DMS114 treated with DMSO at 0.1 percent for 48 hours (cell line): ENCODE results near the gene PIGBOS1.
"Not testable (repeated sequence)": the region's sequence is repeated elsewhere in the genome, so short reads cannot be mapped to it uniquely, and the experiment has no call there.

Experiments
- DNase-seq: peaks from one replicate; lab custom pipeline; 2025; ENCODE audit not compliant: unreplicated experiment; lab: John Stamatoyannopoulos, UW

Gene PIGBOS1, protein sequence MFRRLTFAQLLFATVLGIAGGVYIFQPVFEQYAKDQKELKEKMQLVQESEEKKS

DNA sequence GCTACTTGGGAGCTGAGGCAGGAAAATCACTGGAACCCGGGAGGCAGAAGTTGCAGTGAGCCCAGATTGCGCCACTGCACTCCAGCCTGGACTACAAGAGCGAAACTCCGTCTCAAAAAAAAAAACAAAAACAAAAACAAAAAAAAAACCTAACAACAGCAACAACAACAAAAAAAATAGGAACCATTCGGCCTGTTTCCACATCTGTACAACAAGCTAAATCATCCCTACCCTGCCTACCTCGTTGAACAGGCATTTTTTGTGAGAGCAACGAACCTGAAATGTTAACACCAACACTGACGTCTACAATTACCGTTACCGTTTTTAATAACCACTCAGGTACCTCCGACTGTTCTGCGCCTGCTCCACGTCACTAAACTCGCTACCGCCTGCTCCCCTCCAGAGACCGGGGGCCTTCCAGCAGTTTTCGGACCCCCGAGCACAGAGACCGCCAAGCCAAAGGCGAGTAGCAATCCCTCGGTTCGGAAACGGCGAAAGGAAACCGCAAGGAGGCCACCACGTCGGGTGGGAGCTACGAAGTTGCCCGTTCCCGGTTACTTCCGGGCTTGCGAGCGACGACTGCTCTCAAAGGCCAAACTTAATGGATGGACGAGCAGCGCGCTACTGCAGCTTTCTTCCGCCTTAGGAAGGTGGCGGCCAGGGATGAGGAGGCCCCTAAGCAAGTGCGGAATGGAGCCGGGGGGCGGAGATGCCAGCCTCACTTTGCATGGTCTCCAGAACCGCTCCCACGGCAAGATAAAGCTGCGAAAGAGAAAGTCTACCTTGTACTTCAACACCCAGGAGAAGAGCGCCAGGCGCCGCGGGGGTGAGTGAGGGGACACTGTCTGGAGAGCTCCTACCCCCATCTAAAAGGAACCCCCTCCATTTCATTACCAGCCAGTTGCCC, at the start of gene PIGBOS1, which contains the start of gene PIGB:
PIGBOS1 (minus strand) TSS at position 536 of the 907 bp plus-strand sequence. CDS start 1,331 bp downstream, outside the sequence.
PIGB (plus strand) TSS at position 635 of the 907 bp plus-strand sequence; CDS start at position 664, 29 bp downstream.
- DNase-seq = peak; percentile 74

DNA sequence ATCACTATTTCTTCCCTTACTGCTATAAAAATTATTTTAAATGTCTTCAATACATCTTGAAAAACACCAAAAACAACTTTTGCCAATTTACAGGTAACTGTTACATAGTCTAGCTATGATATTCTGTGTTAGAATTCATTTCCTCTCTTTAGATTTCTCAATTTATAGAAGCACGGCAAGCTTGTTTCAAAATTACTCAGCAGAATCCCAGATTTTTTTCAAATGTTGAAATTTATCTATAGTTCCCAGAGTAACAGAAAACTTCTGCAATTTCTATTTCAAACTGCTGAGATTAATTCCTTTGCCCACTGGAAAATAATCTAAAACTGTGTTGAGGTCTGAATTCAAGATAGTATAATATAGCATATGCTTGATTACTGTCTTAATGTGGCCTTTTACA, 48.1 kb upstream of the PIGBOS1 start:
- DNase-seq = no peak

DNA sequence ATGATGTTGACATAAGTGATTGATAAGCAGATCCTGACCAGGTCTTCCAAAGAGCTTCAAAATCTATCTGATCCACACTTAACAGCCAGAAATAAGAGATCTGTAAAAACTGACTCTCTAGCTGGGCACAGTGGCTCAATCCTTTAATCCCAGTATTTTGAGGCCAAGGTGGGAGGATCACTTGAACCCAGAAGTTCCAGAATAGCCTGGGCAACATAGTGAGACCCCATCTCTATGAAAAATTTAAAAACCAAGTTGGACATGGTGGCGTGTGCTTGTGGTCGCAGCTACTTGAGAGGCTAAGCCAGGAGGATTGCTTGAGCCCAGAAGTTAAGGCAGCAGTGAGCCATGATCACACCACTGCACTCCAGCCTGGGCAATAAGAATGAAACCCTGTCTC, 43.7 kb upstream of the PIGBOS1 start:
- no peak for DNase-seq

DNA sequence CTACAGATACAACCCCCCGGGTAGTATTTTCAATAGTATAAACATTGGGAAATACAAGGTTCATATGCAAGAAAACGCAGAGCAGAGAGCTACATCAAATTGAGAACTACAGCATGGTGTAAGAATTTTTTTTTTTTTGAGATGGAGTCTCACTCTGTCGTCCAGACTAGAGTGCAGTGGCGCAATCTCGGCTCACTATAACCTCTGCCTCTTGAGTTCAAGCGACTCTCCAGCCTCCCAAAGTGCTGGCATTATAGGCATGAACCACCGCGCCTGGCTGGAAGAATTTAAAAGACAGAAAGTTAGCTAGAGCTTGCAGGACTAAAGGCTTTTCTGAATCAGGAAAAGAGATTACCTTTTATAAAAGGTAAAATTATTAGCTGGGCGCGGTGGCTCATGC, 42.1 kb upstream of the PIGBOS1 start:
- DNase-seq = no peak

DNA sequence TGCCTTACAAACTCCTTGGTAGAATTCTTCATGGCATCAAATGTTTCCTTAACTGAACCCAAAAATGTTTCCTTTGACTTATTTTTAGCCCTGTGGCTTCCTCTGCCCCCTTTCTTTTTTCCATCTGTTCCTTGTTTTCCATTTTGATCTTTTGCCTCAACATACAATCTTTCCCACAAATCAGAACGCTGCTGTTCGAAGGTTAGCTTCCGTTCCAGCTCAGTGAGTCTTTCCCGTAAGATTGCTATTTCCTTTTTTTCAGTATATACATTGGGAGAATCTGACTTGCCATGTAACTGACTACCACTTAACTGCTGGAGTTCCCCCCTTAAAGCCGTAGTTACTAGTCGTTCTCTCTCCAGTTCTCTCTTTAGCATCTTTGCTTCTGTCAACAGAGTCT, 41.3 kb upstream of the PIGBOS1 start:
- no peak for DNase-seq

DNA sequence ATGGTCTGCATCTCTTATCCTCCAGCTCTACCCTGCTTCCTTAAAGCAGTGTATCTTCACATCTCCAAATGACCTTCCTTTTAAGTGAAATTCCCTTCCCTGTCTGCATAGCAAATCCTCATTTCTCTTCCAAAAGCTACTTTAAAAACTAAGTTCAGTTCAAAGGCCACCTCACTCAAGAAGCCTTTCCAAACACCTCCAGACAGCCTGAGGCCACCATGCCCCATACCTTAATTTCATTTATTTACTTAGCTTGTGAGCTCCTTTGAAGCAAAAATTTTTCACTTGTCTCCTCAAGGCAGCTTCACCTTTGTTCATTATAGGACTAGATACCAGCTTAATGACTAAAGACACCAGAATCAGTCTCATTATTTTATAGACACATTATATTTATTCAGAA, 39.5 kb upstream of the PIGBOS1 start:
- no peak for DNase-seq

DNA sequence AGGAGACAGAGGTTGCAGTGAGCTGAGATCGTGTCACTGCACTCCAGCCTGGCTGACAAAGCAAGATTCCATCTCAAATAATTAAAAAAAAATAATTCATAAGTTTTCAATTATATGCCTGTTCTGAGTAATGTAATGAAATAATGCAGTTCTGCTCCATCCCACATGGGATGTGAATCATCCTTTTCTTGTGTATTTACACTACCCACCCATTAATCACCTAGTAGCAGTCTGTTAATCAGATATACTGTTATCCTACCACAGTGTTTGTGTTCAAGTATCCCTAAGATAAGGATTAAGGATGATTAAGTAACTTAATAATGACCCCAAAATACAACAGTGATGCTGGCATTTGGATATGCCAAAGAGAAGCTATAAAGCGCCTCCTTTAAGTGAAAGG, 38.9 kb upstream of the PIGBOS1 start:
- DNase-seq = no peak

DNA sequence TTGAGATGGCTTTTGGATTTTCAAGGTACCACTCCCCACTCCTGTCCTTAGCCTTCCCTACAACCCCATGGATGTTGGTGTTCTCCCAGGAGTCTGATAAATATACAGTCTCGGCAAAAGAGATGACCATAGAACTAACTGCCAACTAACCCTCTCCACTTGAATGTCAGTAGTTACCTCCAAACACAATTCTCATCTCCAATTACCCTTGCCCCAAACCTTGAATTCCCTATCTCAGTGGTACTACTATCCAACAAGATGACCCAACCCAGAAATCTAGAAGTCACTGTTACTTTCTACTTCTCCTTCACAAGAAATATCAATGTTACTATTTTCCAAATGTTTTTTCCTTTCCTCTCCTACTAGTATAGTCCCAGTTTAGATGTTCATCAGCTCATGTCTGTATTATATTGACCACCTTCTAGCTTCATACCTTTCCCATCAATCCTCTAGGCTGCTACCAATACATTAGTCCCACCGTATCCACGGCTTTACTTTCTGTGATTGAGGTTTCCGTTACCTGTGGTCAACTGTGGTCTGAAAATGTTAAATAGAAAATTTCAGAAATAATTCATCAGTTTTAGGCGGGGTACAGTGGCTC, 38.2 kb upstream of the PIGBOS1 start:
- DNase-seq = no peak

DNA sequence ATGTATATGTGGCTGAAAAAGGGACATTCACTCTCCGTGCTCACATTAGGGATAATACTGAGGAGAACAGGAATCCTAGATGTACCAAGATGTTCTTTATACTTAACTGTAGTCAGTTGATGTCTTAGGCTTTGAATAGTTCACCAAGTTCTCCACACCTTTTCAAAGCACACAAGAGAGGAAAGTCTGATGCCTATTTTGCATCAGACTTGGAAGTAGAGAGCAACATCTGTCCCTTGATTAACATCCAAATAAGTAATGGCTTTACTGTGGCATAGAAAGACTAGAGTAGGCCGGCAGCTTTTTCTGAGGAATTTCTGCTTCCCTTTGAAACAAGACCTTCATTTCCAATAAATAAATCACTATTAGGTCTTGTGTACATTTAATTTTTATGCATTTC, 34.1 kb upstream of the PIGBOS1 start:
- no peak for DNase-seq

DNA sequence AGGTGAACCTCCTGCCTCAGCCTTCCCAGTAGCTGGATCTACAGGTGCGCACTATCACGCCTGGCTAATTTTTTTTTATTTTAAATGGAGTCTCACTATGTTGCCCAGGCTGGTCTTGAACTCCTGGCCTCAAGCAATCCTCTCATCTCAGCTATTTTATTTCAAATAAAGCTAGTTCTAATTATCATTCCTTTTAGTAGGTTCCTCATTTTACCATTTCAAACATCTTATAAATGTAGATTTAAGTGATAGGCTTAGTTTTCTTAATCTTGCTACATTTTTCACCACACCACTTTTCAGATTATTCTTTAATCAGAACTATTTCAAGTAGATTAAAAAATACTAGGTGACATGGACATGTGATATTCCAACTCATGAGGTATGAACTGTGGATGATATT, 30.4 kb upstream of the PIGBOS1 start:
- no peak for DNase-seq

DNA sequence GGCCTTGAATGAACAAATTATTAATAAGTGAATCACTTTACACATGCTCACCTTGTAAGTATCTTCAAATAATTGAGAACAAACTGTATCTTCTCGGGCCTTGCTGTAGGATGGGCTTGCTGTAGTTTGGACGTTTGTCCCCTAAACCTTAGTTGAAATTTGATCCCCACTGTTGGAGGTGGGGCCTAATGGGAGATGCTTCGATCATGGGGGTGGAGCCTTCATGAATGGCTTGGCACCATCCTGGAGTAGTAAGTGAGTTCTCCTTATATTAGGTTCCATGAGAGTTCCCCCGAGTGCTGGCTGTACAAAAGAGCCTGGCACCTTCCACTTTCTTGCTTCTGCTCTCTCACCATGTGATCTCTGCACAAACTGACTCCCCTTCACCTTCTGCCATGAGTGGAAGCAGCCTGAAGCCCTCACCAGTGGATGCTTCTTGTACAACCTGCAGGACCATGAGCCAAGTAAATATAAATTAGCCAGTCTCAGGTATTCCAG, 29.4 kb upstream of the PIGBOS1 start:
- no peak for DNase-seq

DNA sequence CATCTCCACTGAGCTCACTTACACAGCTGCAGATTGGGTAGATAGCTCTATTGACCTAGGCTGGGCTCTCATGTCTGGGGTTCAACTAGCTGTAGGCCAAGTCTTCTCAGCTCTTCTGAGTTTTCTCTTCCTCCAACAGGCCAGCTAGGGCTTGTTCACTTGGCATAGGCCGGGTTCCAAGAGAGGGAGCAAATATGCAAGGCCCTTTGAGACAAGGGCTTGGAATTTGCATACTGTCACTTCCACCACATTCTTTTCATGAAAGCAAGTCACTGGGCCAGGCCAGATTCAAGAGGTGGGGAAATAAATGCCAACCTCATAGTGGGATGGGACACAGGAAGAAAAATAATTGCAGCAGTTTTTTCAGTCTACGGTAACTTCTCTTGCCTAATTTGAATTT, 25.3 kb upstream of the PIGBOS1 start:
- DNase-seq = no peak

DNA sequence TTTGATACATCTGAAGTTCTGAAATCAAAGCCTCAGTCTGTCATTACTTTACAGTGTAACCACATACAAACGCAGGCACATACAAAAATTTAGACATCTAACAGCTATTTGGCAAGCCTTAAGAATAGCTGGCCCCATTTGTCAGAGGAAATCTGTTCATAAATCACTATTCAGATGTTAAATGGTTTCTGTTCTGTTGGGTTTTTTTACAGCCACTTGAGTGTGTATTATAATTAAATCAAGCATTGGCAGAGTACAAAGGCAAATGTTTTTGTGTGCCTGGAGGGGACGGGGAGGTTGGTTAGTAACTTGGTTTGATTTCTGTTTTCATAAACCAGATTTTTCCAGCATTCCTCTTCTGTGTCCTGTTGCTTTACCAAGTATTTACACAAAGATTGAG, 24.2 kb upstream of the PIGBOS1 start:
- DNase-seq = no peak

DNA sequence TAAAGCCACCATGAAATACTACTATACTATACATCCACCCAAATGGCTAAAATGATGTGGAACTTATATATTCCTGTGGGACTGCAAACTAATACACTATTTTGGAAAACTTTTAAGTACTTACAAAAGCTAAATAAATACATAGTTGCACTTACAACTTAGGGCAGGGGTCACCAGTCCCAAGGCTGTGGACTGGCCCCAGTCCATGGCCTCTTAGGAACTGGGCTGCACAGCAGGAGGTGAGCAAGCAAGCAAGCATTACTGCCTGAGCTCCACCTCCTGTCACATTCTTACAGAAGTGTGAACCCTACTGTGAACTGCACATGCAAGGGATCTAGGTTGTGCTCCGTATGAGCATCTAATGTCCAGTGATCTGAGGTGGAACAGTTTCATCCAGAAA, 18.2 kb upstream of the PIGBOS1 start:
- no peak for DNase-seq

DNA sequence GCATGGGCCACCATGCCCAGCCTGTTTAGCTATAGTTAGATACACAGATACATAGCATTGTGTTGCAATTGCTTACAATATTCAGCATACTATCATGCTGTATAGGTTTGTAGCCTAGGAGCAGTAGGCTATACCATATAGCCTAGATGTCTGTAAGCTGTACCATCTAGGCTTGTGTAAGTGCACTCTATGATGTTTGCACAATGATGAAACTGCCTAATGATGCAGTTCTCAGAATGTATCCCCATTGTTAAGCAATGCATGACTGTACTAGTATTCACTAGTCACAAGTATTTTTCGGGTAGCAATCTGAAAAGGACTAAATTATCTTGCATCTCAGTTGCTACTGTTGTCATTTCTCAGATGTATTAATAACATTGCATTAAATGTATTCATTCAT, 16.1 kb upstream of the PIGBOS1 start:
- no peak for DNase-seq

DNA sequence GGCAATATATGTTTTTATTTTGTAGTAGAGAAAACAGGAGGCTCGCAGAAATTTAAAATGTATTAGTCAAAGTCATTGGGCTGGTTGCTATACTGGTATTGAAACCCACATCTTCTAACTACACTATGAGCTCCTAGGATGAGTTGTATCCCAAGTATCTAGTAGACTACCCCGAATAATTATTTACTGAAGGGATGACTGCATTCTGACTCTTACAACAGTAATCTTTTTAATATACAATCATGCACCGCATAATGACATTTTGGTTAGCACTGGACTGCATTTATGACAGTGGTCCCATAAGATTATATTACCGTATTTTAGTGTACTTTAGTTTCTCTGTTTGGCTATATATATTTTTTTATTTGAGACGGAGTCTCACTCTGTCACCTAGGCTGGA, 15.4 kb upstream of the PIGBOS1 start:
- no peak for DNase-seq

DNA sequence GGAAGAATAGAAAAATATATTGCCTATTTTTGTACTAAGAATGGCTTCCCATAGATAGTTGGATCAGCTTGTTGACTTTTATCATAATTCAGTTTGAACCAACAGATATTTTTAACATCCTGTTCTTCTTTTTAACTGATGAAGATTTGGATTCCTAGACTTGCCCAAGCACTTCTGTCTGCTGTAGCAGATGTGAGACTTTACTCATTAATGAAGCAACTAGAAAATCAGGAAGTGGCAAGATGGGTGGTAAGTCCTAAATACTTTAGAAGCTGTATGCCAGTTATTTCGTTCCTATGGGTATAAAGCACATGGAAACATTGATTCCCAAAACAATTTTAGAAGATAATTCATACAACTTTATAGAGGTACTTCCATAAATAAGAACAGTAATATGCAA, 8.5 kb upstream of the PIGBOS1 start:
- no peak for DNase-seq

DNA sequence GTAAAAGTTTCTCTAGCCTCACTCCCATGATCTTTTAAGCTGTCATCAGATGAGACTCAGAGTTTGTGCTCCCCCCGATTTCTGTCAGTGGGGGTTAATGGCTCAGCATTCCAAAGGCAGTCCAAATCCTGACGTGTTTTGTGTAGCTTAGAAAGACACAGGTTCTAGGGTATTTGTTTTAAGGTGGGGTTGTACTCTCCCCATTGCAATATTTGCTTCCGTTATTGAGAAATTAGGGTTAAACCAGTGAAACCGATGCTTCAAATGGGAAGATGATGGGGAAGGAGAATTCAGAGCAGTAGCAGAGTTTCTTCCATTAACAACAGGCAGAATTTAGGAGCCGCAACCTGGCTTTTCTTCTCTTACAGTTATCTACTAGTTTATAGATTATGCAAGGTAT, 3.5 kb upstream of the PIGBOS1 start:
- no peak for DNase-seq

DNA sequence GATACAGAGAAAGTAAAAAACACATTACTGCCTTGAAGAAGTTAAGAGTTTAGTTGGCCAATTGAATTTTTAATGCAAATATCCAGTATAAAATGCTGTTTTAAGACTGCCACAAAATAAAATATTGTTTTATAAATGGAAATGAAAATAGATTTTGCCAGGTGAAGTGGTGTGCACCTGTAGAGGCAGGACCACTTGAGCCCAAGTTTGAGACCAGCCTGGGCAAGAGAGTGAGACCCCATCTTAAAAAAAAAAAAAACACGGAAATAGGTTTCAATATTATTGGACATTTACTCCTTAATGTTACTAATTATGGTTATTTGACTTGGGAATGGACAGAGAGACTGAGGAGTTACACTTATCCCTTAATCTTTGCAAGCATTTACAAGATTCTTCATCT, 2.0 kb upstream of the PIGBOS1 start:
- DNase-seq = no peak

DNA sequence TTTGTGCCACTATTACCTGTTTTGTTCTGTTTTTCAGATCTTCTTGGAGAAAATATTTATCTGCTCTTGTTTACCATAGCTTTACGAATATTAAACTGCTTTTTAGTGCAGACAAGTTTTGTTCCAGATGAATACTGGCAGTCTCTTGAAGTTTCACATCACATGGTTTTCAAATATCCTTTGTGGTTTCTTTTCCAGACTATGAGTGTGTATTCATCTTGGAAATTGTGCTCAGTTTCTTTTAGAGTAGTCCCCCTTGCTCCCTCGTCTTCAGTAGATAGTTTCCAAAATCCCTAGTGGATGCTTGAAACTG, 1.3 kb upstream of the PIGBOS1 start:
- DNase-seq = peak; percentile 16

DNA sequence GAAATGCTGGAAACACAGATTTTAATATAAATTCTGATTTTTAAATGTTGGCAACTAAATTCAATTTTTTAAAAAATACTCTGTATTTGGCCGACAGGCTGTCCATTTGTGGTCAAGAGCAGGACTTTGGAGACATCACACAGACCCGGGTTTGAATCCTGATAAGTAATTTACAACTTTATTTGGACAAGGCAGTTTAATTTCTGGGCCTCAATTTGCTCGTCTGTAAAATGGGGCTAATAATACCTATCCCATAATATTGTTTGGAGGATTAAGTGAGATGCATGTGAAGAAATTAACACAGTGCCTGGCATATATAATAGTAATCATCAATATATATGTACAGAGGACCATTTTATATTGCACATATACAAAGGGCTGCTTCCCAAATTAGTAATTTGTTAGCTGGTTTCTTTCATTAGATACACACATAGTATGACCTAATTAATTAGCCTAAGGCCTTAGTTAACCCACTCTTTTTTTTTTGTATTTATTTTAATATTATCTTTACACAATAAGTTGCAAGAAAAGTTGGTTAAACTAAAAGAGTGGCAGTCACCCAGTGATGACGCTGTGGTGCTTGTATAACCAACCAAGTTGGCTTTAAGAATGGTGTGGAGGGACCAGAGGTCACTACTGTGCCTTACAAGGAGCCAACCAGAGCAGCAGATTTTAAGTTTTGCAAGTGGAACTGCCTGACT, 764 bp upstream of the PIGBOS1 start:
- DNase-seq = no peak

DNA sequence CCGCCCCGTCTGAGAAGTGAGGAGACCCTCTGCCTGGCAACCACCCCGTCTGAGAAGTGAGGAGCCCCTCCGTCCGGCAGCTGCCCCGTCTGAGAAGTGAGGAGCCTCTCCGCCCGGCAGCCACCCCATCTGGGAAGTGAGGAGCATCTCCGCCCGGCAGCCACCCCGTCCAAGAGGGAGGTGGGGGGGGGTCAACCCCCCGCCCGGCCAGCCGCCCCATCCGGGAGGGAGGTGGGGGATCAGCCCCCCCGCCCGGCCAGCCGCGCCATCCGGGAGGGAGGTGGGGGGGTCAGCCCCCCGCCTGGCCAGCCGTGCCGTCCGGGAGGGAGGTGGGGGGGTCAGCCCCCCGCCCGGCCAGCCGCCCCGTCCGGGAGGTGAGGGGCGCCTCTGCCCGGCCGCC, 16.1 kb downstream of the PIGBOS1 start:
- not testable (repeated sequence) for DNase-seq
